Activated T-helper 1 cell treated with Interleukin-2 at 50 U/mL for 16 hours (primary cell): ENCODE results near the gene ADAP1.
"Not testable (repeated sequence)": the region's sequence is repeated elsewhere in the genome, so short reads cannot be mapped to it uniquely, and the experiment has no call there.

Experiments used
- DNase-seq: peaks from one replicate; pipeline ENCODE4 v3.0.0-alpha.2; 2020; ENCODE audit warnings: low read depth

The ADAP1 gene

GRCh38 chr7:959271-959670 is 4.8 kb upstream of the ADAP1 start:
- DNase-seq = no peak

DNA sequence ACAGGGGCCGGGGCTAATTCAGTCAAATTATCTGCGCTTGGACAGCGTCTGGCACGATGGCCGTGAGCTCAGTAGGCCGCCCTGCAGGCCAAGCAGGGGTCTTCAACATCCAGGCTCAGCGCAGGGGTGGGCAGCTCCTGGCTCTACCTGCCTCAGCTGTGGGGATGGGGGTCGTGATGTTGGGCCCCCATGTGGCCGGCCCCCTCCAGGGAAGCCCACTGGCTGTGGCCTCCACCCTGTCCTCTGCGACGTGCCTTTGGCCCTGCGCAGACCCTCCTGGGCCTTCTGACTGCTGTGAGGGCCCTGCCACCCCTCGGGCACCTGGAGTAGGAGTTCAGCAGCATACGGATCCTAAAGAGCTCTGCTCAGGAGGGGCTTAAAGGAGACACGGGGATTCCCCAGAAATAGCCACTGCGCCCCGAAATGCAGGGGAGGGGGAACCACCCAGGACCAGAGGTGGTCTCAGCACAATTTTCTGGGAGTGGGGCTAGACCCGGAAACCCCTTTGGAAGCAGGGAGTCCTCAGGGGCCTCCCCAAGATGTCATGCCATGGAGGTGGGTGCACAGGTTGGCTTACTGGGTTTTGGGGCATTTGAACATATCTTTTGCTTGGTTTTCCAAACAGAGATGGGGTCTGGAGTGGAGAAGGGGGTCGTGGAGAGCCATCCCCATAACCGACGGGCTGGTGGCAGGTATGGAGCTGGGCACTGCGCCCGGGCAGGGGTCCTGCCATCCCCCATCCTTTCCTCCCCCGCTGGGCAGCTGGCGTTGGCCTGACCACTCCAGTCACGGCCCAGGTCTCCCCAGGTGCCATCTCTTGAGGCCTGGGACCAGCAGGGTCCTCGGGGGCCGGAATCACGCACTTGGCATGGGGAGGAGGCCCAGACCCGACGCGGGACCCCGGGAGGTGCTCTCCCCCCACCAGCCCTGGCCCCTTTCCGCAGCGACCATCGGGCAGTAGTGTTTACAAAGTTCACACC is 4.0 kb upstream of the ADAP1 start:
- no peak for DNase-seq

GRCh38 chr7:957418-958220 is 3.1 kb upstream of the ADAP1 start:
- DNase-seq = no peak

DNA sequence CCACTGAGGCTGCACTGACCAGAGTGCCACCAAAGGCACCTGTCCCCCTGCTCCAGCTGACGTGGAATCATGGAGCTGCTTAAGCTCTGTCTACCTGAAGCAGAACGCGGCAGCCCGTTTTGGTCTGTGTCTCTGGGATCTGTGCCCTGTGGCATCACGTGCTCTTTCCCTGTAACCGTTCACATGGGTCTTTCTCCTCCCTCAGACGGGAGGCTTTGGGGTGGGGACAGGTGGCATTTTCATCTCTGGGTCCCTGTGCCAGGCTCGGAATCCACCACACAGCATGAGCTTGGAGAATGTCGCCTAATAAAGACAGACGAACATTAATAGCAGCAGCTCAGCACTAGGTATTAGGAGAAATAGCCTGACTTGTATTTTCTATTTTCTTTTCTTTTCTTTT is 1.6 kb upstream of the ADAP1 start:
- DNase-seq = no peak

- no peak for DNase-seq
Measured at GRCh38 chr7:953547-954327, 743 bp downstream of the ADAP1 start.

DNA sequence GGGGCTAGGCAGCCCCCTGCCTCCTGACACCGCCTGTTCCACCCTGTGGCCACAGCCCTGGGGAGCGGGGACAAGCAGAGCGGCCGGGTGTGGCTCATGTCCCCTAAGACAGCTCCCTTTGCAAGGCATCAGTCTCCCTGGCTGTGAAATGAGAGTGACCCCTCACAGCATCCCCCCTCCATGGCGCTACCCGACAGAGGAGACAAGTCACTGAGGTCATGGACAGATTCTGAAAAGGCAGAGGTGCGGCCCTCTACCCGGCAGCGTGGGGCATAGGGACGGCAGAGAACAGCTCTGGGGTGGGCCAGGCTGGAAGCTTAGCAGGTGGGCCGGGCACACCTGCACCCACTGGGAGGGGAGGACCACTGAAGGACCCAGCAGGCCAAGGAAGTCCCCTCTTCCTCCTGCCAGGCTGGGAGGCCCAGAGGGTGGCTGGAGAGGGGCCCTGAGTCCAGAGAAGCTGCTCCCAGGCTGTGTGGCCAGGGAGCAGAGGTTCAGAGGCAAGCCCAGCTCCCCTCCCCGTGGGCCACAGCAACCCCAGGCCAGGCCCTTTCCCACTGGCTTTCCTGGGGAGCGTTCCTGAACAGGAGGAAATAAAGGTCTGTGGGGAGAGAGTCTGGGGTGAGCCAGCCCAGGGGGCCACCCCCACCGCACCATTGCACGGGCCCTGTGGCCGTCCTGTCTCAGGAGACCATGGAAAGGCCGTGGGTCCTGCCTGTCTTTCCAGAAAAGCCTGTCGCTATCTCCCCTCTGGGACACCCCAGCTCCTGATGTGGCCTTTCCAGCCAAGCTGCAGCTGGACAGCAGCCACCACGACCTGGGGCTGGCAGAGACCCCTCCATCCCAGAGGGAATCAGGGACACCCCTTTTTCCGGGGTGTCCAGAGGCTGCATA is 1.7 kb downstream of the ADAP1 start:
- no peak for DNase-seq

GRCh38 chr7:951881-952547 is 2.5 kb downstream of the ADAP1 start:
- DNase-seq = no peak

DNA sequence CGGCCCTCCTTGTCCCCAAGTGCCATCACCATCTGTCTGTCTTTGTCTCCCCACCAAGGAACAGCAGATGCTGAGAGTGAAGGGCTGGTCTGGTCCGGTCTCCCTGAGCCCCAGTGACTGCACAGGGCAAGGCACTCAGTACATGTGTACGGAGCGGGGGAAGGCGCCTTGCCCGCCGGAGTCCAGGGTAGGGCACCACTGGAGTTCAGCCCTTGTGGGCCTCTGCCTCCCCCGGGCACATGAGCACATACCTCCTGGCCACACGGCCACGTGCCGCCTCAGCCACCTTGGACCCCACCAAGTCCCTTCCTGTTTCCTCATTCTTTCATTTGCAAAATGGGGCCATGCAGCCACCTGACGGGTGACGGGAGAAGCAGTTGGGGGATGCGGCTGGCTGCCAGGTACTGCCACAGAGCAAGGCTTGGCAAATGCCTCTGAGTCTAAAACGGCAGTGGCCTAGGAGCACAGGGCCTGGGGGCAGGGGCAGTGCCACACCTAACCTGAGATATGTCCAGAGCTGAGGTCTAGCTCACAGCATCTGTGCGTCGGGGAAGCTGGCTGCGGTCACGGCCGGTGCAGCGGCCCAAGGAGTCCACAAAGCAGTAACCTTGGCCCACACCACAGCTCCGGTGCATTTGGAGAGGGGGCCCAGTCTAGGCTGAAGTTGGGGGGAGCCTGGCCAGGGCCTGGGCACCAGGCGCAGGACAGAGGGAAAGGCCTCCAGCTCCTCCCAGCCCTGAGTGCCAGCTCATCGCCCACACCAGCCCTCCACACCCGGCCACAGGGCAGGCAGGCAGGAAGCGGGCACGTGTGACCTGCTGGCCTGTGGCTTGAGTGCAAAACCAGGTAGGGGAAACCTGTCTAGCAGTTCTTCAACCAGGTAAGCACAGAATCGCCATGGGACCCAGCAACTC is 5.2 kb downstream of the ADAP1 start:
- no peak for DNase-seq

DNA sequence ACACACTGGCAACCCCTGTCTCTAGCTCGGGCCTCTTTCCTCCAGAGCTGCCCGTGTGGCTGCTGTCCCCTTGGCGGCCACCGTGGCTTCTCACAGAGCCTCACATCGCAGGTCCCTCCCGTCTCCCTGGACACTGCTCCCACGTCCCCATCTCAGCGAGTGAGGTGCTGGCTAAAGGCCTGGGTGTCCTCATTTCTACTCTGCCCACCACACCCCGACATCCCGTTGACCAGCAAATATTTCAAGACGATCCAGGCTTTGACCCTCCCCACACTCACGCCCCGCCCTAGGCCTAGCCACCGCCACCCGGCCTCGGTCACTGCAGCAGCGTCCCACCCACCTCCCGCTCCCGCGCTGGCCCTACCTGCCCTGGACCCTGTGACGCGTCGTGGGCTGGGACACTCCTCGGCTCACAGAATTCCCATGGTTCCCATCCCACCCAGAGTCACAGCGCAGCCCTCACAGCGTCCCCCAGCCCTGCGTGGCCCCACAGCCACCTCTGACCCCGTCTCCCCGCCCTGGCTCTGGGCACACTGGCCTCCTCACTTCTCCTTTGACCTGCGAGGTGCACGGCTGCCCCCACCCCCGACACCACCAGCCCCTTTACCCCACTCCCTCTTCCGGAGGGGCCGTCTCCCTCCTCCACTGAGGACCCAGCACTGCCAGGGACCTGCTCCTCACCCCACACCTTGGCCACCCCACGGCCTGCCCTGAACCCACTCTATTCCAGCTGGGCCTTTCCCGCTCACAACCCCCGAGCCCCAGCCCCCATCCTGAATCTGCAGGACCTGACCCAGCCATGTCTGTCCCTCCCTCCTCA is 6.9 kb downstream of the ADAP1 start:
- DNase-seq = no peak

GRCh38 chr7:946256-946996 is 8.1 kb downstream of the ADAP1 start:
- DNase-seq = no peak

GRCh38 chr7:945556-946255 is 8.8 kb downstream of the ADAP1 start:
- DNase-seq = no peak

DNA sequence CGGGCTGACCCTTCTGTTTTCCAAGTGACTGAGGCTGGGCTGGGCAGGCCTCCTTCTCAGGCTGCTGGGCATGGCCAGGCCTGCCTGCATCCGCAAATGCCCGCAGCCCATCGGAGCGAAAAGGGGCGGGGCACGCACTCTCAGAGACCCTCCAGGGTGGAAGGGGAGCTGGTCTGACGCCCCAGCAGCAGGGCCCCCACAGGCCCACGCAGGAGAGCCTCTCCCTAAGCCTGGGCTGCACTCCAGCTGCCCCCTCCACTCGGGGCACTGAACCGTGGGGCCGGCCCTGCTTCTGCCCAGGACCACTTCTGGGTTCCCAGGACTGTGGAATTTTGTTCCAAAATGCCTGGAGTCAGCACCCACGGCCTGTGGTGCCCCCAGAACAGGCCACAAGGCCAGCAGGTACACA is 9.3 kb downstream of the ADAP1 start:
- no peak for DNase-seq

- DNase-seq = no peak
Measured at GRCh38 chr7:944744-945143, 9.7 kb downstream of the ADAP1 start.

DNA sequence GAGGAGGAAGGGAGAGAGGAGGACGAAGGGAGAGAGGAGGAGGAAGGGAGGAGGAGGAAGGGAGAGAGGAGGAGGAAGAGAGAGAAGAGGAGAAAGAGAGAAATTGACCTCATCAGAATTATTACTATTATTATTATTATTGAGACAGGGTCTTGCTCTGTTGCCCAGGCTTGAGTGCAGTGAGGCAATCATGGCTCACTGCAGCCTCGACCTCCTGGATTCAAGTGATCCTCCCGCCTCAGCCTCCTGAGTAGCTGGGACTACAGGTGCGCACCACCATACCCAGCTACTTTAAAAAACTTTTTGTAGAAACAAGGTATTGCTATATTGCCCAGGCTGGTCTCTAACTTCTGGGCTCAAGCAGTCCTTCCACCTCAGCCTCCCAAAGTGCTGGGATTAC is 10.7 kb downstream of the ADAP1 start:
- not testable (repeated sequence) for DNase-seq

GRCh38 chr7:940599-941408 is 13.7 kb downstream of the ADAP1 start:
- DNase-seq = no peak

DNA sequence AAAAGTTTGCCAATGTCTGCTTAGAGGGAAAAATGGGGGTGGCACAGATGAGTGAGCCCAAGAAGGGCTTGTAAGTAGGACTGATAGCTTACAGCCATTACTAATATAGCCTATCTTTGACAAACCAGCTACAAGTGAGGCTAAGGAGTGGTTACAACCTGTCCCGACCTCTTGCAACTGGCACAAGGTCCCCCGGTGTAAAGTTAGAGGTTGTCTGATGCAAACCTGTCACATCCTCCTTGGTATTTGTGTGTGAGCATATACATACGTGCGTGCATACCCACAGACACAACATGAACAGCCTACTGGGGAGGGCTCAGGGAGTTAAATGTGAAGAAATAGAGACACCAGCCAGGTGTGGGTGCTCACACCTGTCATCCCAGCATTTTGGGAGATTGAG is 14.6 kb downstream of the ADAP1 start:
- no peak for DNase-seq
